Osteoblast (primary cell): Measurements from ENCODE around the gene PAPOLA. TPM values are rescaled to one million over a fixed set of nuclear protein-coding genes. Genes with fewer than 3 reads are reported as not detected.

Experiments used
- DNase-seq: peaks from one replicate; pipeline ENCODE4 v3.0.0; 2011; ENCODE audit warnings: low spot score, mixed read lengths; ENCODE audit not compliant: insufficient read length; ENCODE audit errors: missing footprints
- H2AFZ ChIP-seq: 2 replicates; pipeline ENCODE4 v1.6.0; 2011; ENCODE audit warnings: mild to moderate bottlenecking, low read length
- H3K27ac ChIP-seq: 2 replicates; pipeline ENCODE4 v1.5.1; 2011; ENCODE audit warnings: mild to moderate bottlenecking, low read depth, low read length, moderate library complexity
- H3K27me3 ChIP-seq: 2 replicates; pipeline ENCODE4 v1.6.0; 2012; ENCODE audit warnings: mild to moderate bottlenecking, control low read depth, inconsistent platforms, low read length, moderate library complexity; ENCODE audit not compliant: insufficient read depth
- H3K36me3 ChIP-seq: 2 replicates; pipeline ENCODE4 v1.5.1; 2011; ENCODE audit warnings: mild to moderate bottlenecking, low read length, control low read depth, moderate library complexity; ENCODE audit not compliant: insufficient read depth
- H3K4me1 ChIP-seq: 2 replicates; pipeline ENCODE4 v1.5.1; 2011; ENCODE audit warnings: mild to moderate bottlenecking, low read length, control low read depth, moderate library complexity; ENCODE audit not compliant: insufficient read depth
- H3K4me2 ChIP-seq: 2 replicates; pipeline ENCODE4 v1.6.0; 2011; ENCODE audit warnings: mild to moderate bottlenecking, low read length; ENCODE audit not compliant: insufficient read depth
- H3K4me3 ChIP-seq: fragments of 200-600 bp; sonication (generic); 3 replicates; pipeline ENCODE4 v1.5.1; 2012; ENCODE audit warnings: mild to moderate bottlenecking, low read length, inconsistent platforms; ENCODE audit not compliant: insufficient read depth
- H3K79me2 ChIP-seq: 2 replicates; pipeline ENCODE4 v1.6.0; 2012; ENCODE audit warnings: mild to moderate bottlenecking, low read length, control low read depth, inconsistent platforms; ENCODE audit not compliant: insufficient read depth
- H3K9me3 ChIP-seq: 2 replicates; pipeline ENCODE4 v1.5.1; 2011; ENCODE audit warnings: low read depth, low read length, control low read depth
- H4K20me1 ChIP-seq: 2 replicates; pipeline ENCODE4 v1.6.0; 2012; ENCODE audit warnings: mild to moderate bottlenecking, low read length, control low read depth; ENCODE audit not compliant: insufficient read depth
- total RNA-seq: library from RNA; depleted of rRNA; stranded (reverse); fragments of >200 nt; gene quantifications from 2 replicates; pipeline ENCODE4 v1.2.3, GENCODE V29; 2012
- TF ChIP-seq, protein P1 (sequence below): IDR thresholded peaks from 2 replicates; pipeline ENCODE4 v1.5.1; 2011; ENCODE audit warnings: mild to moderate bottlenecking, low read depth, low read length, moderate library complexity; ENCODE audit errors: extremely low read depth

PAPOLA gene
- total RNA-seq, 1 donor = 106 TPM

DNA sequence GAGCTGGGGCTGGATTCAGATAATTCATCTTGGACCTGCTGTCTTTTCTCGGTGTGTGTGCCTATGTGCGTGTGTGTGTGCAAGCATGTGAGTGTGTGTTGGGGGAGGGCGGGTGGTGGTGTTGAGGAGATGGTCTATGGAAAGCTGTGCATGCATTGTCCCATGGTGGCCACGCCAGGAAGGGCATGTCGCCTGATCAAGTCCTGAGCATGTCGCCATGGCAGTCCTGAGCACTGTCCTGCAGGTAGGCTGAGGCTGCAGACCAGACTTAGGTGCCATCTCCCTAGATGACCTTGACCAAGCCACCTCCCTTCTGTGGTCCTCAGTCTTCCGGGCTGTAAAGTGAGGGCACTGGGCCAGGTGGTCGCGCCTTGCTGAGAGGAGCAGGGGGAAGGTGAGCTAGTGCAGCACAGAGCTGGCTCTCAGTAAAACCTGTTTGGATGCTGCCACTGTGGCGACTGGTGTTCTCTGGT, 81.4 kb downstream of the PAPOLA start:
- Histone ChIP-seq H3K79me2 (no peaks in the 10 kb centered on the region), H3K4me1 (no peaks in the 10 kb centered on the region), H3K27me3 (peaks cover 33% of the 10 kb centered on the region), H4K20me1 (no peaks in the 10 kb centered on the region), H3K27ac (no peak overlapping the region), H2AFZ (no peak overlapping the region), H3K4me2 (no peak overlapping the region), H3K4me3 (no peak overlapping the region), H3K36me3 (no peaks in the 10 kb centered on the region), H3K9me3 (no peaks in the 10 kb centered on the region)
- TF ChIP-seq, protein P1, sequence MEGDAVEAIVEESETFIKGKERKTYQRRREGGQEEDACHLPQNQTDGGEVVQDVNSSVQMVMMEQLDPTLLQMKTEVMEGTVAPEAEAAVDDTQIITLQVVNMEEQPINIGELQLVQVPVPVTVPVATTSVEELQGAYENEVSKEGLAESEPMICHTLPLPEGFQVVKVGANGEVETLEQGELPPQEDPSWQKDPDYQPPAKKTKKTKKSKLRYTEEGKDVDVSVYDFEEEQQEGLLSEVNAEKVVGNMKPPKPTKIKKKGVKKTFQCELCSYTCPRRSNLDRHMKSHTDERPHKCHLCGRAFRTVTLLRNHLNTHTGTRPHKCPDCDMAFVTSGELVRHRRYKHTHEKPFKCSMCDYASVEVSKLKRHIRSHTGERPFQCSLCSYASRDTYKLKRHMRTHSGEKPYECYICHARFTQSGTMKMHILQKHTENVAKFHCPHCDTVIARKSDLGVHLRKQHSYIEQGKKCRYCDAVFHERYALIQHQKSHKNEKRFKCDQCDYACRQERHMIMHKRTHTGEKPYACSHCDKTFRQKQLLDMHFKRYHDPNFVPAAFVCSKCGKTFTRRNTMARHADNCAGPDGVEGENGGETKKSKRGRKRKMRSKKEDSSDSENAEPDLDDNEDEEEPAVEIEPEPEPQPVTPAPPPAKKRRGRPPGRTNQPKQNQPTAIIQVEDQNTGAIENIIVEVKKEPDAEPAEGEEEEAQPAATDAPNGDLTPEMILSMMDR = no peak
- no peak for DNase-seq

DNA sequence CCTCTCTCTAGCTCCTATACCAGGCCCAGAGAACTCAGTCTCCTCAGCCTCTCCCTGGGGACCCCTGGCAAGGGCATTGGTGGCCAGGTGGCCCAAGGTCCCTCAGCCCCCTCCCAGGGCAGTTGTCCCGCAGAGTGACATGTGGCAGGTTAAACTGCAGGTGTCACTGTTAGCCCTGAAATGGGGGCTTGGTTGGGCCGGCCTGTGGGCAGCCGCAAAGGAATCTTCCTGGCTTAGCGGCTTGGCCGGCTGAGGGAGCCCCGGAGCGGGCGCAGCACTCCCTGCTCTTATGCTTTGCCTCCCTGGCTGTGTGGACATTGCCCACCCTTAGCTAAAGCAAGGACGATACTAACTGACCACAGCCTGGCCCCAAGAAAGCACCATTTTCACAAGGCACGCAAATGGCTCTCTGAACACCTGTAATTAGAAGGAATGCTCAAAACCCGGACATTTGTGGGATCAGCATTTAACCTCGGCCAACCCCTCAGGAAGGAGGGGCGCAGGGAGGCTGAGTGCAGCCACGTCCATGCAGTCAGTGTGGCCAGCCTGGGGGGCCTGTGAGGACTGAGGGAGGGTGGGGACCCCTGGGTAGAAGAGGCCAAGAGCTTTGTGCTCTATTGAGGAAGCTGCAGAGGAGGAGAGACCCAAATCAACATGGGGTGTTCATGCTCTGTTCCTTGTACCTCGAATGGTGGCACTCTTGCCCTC, 82.2 kb downstream of the PAPOLA start:
- Histone ChIP-seq H3K27me3 (peaks cover 36% of the 10 kb centered on the region), H3K4me3 (no peak overlapping the region), H3K4me1 (no peaks in the 10 kb centered on the region), H3K9me3 (no peaks in the 10 kb centered on the region), H2AFZ (no peak overlapping the region), H3K4me2 (no peak overlapping the region), H3K79me2 (no peaks in the 10 kb centered on the region), H3K36me3 (no peaks in the 10 kb centered on the region), H4K20me1 (no peaks in the 10 kb centered on the region), H3K27ac (no peak overlapping the region)
- TF ChIP-seq, protein P1 = peak; percentile 27
- peak; percentile 65 for DNase-seq

DNA sequence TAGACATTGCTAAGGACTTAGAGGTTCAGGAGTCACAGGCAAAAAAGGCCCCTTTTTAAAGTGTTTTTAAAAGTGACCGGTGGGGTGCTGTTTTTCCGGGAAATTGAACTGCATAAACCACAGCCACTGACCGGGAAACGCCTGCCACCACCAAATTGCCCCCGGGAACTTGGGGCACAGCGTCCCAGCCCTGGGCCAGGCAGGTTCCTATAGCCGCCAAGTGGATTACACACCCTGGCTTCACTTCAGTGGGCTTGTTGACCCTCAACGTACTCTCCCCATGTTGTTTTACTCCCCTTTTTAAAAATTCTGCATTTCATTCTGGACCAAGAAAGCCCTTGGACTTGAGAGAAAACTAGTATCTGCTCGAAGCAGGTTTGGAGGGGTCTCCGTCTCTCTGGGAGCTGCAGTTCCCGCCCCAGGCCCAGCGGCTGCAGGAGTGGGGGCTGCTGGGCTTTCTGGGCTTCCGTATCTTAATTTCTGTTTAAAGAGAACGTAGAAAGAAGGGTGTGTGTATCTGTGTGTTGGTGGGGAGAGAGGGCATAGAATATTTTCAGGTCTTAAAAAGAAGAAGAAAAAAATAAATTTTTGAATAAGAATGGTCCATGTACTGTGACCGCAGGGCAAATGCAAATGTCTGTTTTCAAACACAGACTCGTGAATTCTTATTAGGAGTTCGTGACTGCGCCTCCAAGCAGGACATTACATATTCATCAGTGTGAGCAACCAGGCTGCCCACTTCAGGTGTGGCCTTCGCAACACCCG, 82.9 kb downstream of the PAPOLA start:
- TF ChIP-seq, protein P1 = no peak
- no peak overlapping the region for H3K27ac ChIP-seq
- no peaks in the 10 kb centered on the region for H3K79me2 ChIP-seq
- H3K4me3 ChIP-seq = no peak overlapping the region
- H3K9me3 ChIP-seq = no peaks in the 10 kb centered on the region
- no peak overlapping the region for H3K4me2 ChIP-seq
- H3K27me3 ChIP-seq = peaks cover 36% of the 10 kb centered on the region
- no peak for DNase-seq
- no peaks in the 10 kb centered on the region for H3K36me3 ChIP-seq
- no peaks in the 10 kb centered on the region for H3K4me1 ChIP-seq
- no peaks in the 10 kb centered on the region for H4K20me1 ChIP-seq
- no peak overlapping the region for H2AFZ ChIP-seq

DNA sequence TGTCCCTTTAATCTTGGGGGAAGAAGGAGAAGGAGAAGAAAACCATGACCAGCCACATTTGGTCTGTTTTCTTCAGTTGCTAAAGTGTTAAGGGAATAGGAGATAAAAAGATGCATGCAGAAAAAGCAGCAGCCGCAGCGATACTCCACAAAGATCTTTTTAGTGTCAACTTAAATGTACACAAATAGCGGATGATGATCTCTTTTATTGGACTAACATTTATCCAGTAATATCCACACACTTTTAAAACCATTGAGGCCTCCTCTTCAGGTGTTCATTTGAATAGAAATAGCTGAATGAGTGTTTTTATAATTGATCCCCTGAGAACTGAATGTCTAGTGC, 83.5 kb downstream of the PAPOLA start:
- TF ChIP-seq, protein P1 = no peak
- Histone ChIP-seq H3K4me3 (no peak overlapping the region), H3K4me2 (no peak overlapping the region), H4K20me1 (no peaks in the 10 kb centered on the region), H3K36me3 (no peaks in the 10 kb centered on the region), H3K27me3 (peaks cover 36% of the 10 kb centered on the region), H3K79me2 (no peaks in the 10 kb centered on the region), H3K27ac (no peak overlapping the region), H3K4me1 (no peaks in the 10 kb centered on the region), H2AFZ (no peak overlapping the region), H3K9me3 (no peaks in the 10 kb centered on the region)
- no peak for DNase-seq
